ENCODE measurements around the gene TECPR1.

- TF ChIP-seq CTCF (IDR thresholded peaks at IDR 0.05; ENCODE audit: low read length) (no peak), EZH2 (IDR thresholded peaks at IDR 0.05; ENCODE audit: borderline replicate concordance, low read length) (no peak)
These were observed 816 bp downstream of the TECPR1 start for GRCh38 chr7:98251231-98251600.
